HL-60 (cell line): ENCODE measurements around the gene WWOX.

ENCODE experiments used
- POLR2AphosphoS5 ChIP-seq: IDR thresholded peaks from 2 replicates; pipeline ENCODE4 v1.6.1; 2012; ENCODE audit warnings: low read depth
- TF ChIP-seq, protein P1 (sequence below): IDR thresholded peaks from one replicate; pipeline ENCODE4 v1.5.1; 2011; ENCODE audit warnings: low read length, control low read depth, inconsistent platforms; ENCODE audit not compliant: insufficient read depth
- TF ChIP-seq, protein P2 (sequence below): IDR thresholded peaks from 2 replicates; pipeline ENCODE4 v1.6.1; 2012; ENCODE audit warnings: low read depth; ENCODE audit not compliant: insufficient replicate concordance

DNA sequence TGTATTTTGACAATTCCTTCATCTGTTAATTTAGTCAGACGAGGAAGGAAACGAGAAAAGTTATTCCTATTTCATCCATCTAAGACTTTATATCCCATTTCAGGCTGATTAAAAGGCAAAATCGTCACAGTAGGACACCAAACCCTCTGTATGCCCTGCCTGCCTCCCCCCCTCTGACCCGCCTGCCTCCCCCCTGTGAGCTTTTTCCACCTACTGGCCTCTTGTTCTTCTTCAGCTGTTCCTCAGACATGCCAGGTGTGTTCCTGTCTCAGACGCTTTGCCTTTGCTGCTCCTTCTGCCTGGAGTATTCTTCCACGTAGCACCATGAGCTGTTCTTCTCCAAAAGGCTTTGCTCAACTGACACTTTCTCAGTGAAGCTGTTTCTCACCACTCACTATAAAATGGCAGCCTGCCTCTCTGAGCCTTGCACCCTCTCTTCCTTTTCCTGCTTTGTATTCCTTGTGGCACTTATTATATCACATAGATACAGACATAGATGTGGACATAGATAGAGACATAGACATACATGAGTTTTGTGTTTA, 777.7 kb downstream of the WWOX start:
- TF ChIP-seq, protein P1, sequence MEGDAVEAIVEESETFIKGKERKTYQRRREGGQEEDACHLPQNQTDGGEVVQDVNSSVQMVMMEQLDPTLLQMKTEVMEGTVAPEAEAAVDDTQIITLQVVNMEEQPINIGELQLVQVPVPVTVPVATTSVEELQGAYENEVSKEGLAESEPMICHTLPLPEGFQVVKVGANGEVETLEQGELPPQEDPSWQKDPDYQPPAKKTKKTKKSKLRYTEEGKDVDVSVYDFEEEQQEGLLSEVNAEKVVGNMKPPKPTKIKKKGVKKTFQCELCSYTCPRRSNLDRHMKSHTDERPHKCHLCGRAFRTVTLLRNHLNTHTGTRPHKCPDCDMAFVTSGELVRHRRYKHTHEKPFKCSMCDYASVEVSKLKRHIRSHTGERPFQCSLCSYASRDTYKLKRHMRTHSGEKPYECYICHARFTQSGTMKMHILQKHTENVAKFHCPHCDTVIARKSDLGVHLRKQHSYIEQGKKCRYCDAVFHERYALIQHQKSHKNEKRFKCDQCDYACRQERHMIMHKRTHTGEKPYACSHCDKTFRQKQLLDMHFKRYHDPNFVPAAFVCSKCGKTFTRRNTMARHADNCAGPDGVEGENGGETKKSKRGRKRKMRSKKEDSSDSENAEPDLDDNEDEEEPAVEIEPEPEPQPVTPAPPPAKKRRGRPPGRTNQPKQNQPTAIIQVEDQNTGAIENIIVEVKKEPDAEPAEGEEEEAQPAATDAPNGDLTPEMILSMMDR, result no peak
- TF ChIP-seq POLR2AphosphoS5, result no peak
- TF ChIP-seq, protein P2, sequence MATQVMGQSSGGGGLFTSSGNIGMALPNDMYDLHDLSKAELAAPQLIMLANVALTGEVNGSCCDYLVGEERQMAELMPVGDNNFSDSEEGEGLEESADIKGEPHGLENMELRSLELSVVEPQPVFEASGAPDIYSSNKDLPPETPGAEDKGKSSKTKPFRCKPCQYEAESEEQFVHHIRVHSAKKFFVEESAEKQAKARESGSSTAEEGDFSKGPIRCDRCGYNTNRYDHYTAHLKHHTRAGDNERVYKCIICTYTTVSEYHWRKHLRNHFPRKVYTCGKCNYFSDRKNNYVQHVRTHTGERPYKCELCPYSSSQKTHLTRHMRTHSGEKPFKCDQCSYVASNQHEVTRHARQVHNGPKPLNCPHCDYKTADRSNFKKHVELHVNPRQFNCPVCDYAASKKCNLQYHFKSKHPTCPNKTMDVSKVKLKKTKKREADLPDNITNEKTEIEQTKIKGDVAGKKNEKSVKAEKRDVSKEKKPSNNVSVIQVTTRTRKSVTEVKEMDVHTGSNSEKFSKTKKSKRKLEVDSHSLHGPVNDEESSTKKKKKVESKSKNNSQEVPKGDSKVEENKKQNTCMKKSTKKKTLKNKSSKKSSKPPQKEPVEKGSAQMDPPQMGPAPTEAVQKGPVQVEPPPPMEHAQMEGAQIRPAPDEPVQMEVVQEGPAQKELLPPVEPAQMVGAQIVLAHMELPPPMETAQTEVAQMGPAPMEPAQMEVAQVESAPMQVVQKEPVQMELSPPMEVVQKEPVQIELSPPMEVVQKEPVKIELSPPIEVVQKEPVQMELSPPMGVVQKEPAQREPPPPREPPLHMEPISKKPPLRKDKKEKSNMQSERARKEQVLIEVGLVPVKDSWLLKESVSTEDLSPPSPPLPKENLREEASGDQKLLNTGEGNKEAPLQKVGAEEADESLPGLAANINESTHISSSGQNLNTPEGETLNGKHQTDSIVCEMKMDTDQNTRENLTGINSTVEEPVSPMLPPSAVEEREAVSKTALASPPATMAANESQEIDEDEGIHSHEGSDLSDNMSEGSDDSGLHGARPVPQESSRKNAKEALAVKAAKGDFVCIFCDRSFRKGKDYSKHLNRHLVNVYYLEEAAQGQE, result no peak
